Trophoblast cell (in vitro differentiated cells and primary cell): Measurements from ENCODE around the gene MAGEC3.

Experiments used
- DNase-seq, 2 donors: peaks; one replicate each; pipeline ENCODE4 v3.0.0-alpha.2; 2016
- H2AFZ ChIP-seq: 2 replicates; pipeline ENCODE4 v1.6.1; 2013; ENCODE audit warnings: low read length, moderate library complexity, mild to moderate bottlenecking; ENCODE audit not compliant: insufficient read depth, poor library complexity
- H2AK5ac ChIP-seq: 2 replicates; pipeline ENCODE4 v1.6.1; 2013; ENCODE audit warnings: mild to moderate bottlenecking, low read length
- H2BK120ac ChIP-seq: 2 replicates; pipeline ENCODE4 v1.6.1; 2013; ENCODE audit warnings: low read length, mild to moderate bottlenecking, moderate library complexity; ENCODE audit not compliant: insufficient read depth, poor library complexity
- H2BK12ac ChIP-seq: 2 replicates; pipeline ENCODE4 v1.6.1; 2013; ENCODE audit warnings: mild to moderate bottlenecking, low read length, moderate library complexity
- H2BK5ac ChIP-seq: 2 replicates; pipeline ENCODE4 v1.6.1; 2013; ENCODE audit warnings: low read length, low read depth, moderate library complexity, mild to moderate bottlenecking; ENCODE audit not compliant: poor library complexity
- H3K14ac ChIP-seq: 2 replicates; pipeline ENCODE4 v1.6.1; 2013; ENCODE audit warnings: mild to moderate bottlenecking, low read length
- H3K18ac ChIP-seq: 2 replicates; pipeline ENCODE4 v1.6.1; 2013; ENCODE audit warnings: mild to moderate bottlenecking, low read length
- H3K23ac ChIP-seq: 2 replicates; pipeline ENCODE4 v1.6.1; 2013; ENCODE audit warnings: low read length
- H3K27ac ChIP-seq: 2 replicates; pipeline ENCODE4 v1.5.1; 2013; ENCODE audit warnings: low read depth, mild to moderate bottlenecking, inconsistent platforms, low read length, moderate library complexity
- H3K27me3 ChIP-seq: 2 replicates; pipeline ENCODE4 v1.6.1; 2013; ENCODE audit warnings: inconsistent platforms, mild to moderate bottlenecking, low read length, moderate library complexity; ENCODE audit not compliant: insufficient read depth
- H3K36me3 ChIP-seq, 2 experiments: 1 replicate in 1 of 2; 2 replicates in 1 of 2; pipeline ENCODE4 v1.6.1; 2013; ENCODE audit warnings: low read length in 2 of 2, mild to moderate bottlenecking in 2 of 2, moderate library complexity in 1 of 2; ENCODE audit not compliant: insufficient read depth in 2 of 2, control insufficient read depth in 1 of 2
- H3K4ac ChIP-seq: 2 replicates; pipeline ENCODE4 v1.6.1; 2013; ENCODE audit warnings: low read depth, mild to moderate bottlenecking, low read length, moderate library complexity
- H3K4me1 ChIP-seq, 2 experiments: 1 replicate in 1 of 2; 2 replicates in 1 of 2; pipeline ENCODE4 v1.6.1; 2013; ENCODE audit warnings: low read length in 2 of 2, mild to moderate bottlenecking in 2 of 2, moderate library complexity in 1 of 2; ENCODE audit not compliant: insufficient read depth in 2 of 2, control insufficient read depth in 1 of 2
- H3K4me2 ChIP-seq: 2 replicates; pipeline ENCODE4 v1.6.1; 2013; ENCODE audit warnings: inconsistent platforms, mild to moderate bottlenecking, low read length, moderate library complexity
- H3K4me3 ChIP-seq: 2 replicates; pipeline ENCODE4 v1.5.1; 2013; ENCODE audit warnings: mild to moderate bottlenecking, low read depth, low read length, inconsistent platforms
- H3K79me1 ChIP-seq: one replicate; pipeline ENCODE4 v1.6.1; 2013; ENCODE audit warnings: low read length
- H3K79me2 ChIP-seq: 2 replicates; pipeline ENCODE4 v1.6.1; 2013; ENCODE audit warnings: low read length, mild to moderate bottlenecking; ENCODE audit not compliant: control insufficient read depth, insufficient read depth, poor library complexity
- H3K9ac ChIP-seq: 2 replicates; pipeline ENCODE4 v1.6.1; 2013; ENCODE audit warnings: mild to moderate bottlenecking, low read length
- H3K9me3 ChIP-seq: 2 replicates; pipeline ENCODE4 v1.6.1; 2013; ENCODE audit warnings: low read depth, mild to moderate bottlenecking, control low read depth, inconsistent platforms, low read length; ENCODE audit not compliant: insufficient read depth
- H4K12ac ChIP-seq: 2 replicates; pipeline ENCODE4 v1.6.1; 2013; ENCODE audit warnings: low read depth, mild to moderate bottlenecking, low read length, moderate library complexity
- H4K8ac ChIP-seq: 2 replicates; pipeline ENCODE4 v1.6.1; 2013; ENCODE audit warnings: low read depth, mild to moderate bottlenecking, low read length, moderate library complexity
- H4K91ac ChIP-seq: one replicate; pipeline ENCODE4 v1.6.1; 2013; ENCODE audit warnings: low read depth, mild to moderate bottlenecking, low read length, moderate library complexity
- WGBS: extraction: QIAGEN DNeasy Blood & Tissue Kit; methylation state at CpG from one replicate; pipeline ENCODE4 v1.1.7; 2013; ENCODE audit warnings: missing lambda C conversion rate; ENCODE audit not compliant: insufficient read length, insufficient coverage; ENCODE audit errors: extremely low coverage; 5-methylcytosine and 5-hydroxymethylcytosine counted together

MAGEC3 gene

GRCh38 chrX:141815904-141816303 is 22.2 kb upstream of the MAGEC3 start:
- Histone ChIP-seq H3K9me3 (no peaks in the 10 kb centered on the region), H2BK5ac (no peak overlapping the region), H2BK120ac (no peak overlapping the region), H3K79me1 (no peaks in the 10 kb centered on the region), H2AFZ (no peak overlapping the region), H4K8ac (no peak overlapping the region), H2AK5ac (no peak overlapping the region), H3K4me1 (no peaks in the 10 kb centered on the region), H3K27ac (no peak overlapping the region), H4K91ac (no peak overlapping the region), H3K9ac (no peak overlapping the region), H3K18ac (no peak overlapping the region), H2BK12ac (no peak overlapping the region), H3K4me3 (no peak overlapping the region), H3K14ac (no peak overlapping the region), H4K12ac (no peak overlapping the region), H3K4me2 (no peak overlapping the region), H3K36me3 (no peaks in the 10 kb centered on the region), H3K27me3 (no peaks in the 10 kb centered on the region), H3K4ac (no peak overlapping the region), H3K23ac (no peak overlapping the region), H3K79me2 (no peaks in the 10 kb centered on the region)
- no peak for DNase-seq
- WGBS, result no CpG with 5 or more reads among the region's 6 CpGs

- no peak overlapping the region for H2BK12ac ChIP-seq
- H2BK120ac ChIP-seq, result no peak overlapping the region
- no peak overlapping the region for H2BK5ac ChIP-seq
- H3K14ac ChIP-seq, result no peak overlapping the region
- no peak overlapping the region for H3K27ac ChIP-seq
- H4K91ac ChIP-seq, result no peak overlapping the region
- H3K4me1 ChIP-seq, result no peaks in the 10 kb centered on the region
- H3K23ac ChIP-seq, result no peak overlapping the region
- no peak overlapping the region for H3K18ac ChIP-seq
- H3K4me2 ChIP-seq, result no peak overlapping the region
- H3K27me3 ChIP-seq, result no peaks in the 10 kb centered on the region
- no peak overlapping the region for H4K8ac ChIP-seq
- DNase-seq, result no peak
- no peaks in the 10 kb centered on the region for H3K79me2 ChIP-seq
- H3K79me1 ChIP-seq, result no peaks in the 10 kb centered on the region
- no peak overlapping the region for H3K4me3 ChIP-seq
- H4K12ac ChIP-seq, result no peak overlapping the region
- no peak overlapping the region for H2AFZ ChIP-seq
- H3K9me3 ChIP-seq, result no peaks in the 10 kb centered on the region
- no peak overlapping the region for H3K4ac ChIP-seq
- no peak overlapping the region for H2AK5ac ChIP-seq
- H3K9ac ChIP-seq, result no peak overlapping the region
- WGBS, result no CpG with 5 or more reads among the region's 3 CpGs
- no peaks in the 10 kb centered on the region for H3K36me3 ChIP-seq
Observed at GRCh38 chrX:141832247-141832646, 5.9 kb upstream of the MAGEC3 start.

DNA sequence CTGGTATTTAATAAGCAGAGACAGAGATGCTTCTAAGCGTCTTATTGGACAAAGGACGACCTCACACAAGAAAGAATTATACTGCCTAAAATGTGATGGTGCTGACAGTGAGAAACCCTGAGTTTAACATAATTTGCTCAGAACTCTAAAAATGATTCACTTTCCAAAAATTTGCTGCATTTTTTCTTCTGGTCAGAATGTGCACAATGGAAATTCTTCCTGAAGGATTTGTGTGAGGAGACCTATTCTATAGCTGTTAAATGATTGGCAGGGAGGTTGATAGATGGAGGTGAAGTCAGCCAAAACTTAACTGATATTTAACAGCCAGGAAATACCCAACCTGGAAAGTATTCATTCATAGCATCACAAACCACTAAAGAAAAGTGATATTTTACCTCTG is 1.7 kb downstream of the MAGEC3 start:
- Histone ChIP-seq H3K4me2 (no peak overlapping the region), H3K4ac (no peak overlapping the region), H2BK5ac (no peak overlapping the region), H3K36me3 (no peaks in the 10 kb centered on the region), H3K14ac (no peak overlapping the region), H3K18ac (no peak overlapping the region), H4K8ac (no peak overlapping the region), H3K9ac (no peak overlapping the region), H2AFZ (no peak overlapping the region), H3K79me1 (no peaks in the 10 kb centered on the region), H3K23ac (no peak overlapping the region), H2AK5ac (no peak overlapping the region), H2BK12ac (no peak overlapping the region), H3K4me3 (no peak overlapping the region), H3K9me3 (no peaks in the 10 kb centered on the region), H3K79me2 (no peaks in the 10 kb centered on the region), H3K27me3 (no peaks in the 10 kb centered on the region), H3K27ac (no peak overlapping the region), H4K91ac (no peak overlapping the region), H4K12ac (no peak overlapping the region), H3K4me1 (no peaks in the 10 kb centered on the region), H2BK120ac (no peak overlapping the region)
- whole genome bisulfite sequencing, result no CpG with 5 or more reads among the region's 2 CpGs
- no peak for DNase-seq

DNA sequence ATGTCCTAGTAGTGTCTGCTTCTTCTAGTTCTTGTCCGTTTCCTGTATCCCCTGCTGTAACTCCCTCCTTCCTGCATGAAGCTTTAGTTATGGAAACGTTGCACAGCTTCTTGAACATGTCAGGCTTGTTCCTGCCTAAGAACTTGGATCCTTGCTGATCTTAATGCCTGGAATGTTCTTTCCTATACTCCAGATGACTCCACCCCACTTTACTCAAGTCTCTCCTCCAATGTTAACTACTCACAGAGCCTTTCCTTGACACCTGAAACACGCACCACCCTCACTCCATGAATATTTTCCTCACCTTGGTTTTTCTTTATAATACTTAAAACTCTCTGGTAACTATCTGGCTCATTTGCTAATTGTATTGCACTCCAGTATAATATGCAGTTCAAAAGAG is 19.4 kb downstream of the MAGEC3 start:
- Histone ChIP-seq H4K12ac (no peak overlapping the region), H3K4ac (no peak overlapping the region), H2BK5ac (no peak overlapping the region), H3K9me3 (no peaks in the 10 kb centered on the region), H4K8ac (no peak overlapping the region), H3K27me3 (no peaks in the 10 kb centered on the region), H3K36me3 (no peaks in the 10 kb centered on the region), H2AK5ac (no peak overlapping the region), H2BK120ac (no peak overlapping the region), H3K27ac (no peak overlapping the region), H3K4me2 (no peak overlapping the region), H3K9ac (no peak overlapping the region), H2BK12ac (no peak overlapping the region), H3K79me1 (no peaks in the 10 kb centered on the region), H3K4me1 (no peaks in the 10 kb centered on the region), H3K79me2 (no peaks in the 10 kb centered on the region), H4K91ac (no peak overlapping the region), H3K23ac (no peak overlapping the region), H2AFZ (no peak overlapping the region), H3K14ac (no peak overlapping the region), H3K18ac (no peak overlapping the region), H3K4me3 (no peak overlapping the region)
- WGBS, result no CpG with 5 or more reads among the region's 3 CpGs
- no peak for DNase-seq
